SH-SY5Y (cell line): ENCODE measurements around the gene APLP2.

Experiments used
- GATA2 ChIP-seq: IDR thresholded peaks from 2 replicates; pipeline ENCODE4 v1.6.1; 2011; ENCODE audit warnings: mild to moderate bottlenecking, low read depth, low read length
- GATA3 ChIP-seq: IDR thresholded peaks from 2 replicates; pipeline ENCODE4 v1.6.1; 2011; ENCODE audit warnings: low read depth, mild to moderate bottlenecking, low read length, moderate library complexity

DNA sequence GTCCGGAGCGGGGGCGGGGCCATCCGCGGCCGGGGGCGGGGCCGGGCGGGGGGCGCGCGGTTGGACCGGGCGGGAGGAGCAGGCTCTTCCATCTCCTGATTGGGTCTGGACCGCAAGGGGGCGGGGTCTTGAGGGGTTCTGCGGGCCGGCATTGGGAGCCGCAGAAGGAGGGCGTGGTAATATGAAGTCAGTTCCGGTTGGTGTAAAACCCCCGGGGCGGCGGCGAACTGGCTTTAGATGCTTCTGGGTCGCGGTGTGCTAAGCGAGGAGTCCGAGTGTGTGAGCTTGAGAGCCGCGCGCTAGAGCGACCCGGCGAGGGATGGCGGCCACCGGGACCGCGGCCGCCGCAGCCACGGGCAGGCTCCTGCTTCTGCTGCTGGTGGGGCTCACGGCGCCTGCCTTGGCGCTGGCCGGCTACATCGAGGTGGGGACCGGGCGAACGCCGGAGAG lies at the start of gene APLP2:
- no peak for TF ChIP-seq GATA3
- no peak for TF ChIP-seq GATA2
